A204.1 (cell line): ENCODE results near the gene MYCN.
"Not testable (repeated sequence)": the region's sequence is repeated elsewhere in the genome, so short reads cannot be mapped to it uniquely, and the experiment has no call there.

Experiments
- FAIRE-seq: peaks from 2 replicates; lab custom pipeline; 2012; peaks lifted over from hg19 to GRCh38; lab: Jason Lieb, UNC

Gene MYCN

GRCh38 chr2:15943378-15944280, 3.3 kb downstream of the MYCN start:
- no peak for FAIRE-seq

- no peak for FAIRE-seq
Observed at GRCh38 chr2:15944325-15945017, 4.1 kb downstream of the MYCN start.

GRCh38 chr2:15945909-15946705, 5.8 kb downstream of the MYCN start:
- no peak for FAIRE-seq

- FAIRE-seq: no peak
Observed at GRCh38 chr2:15946983-15947382, 6.6 kb downstream of the MYCN start.

- FAIRE-seq: no peak
Observed at GRCh38 chr2:15947431-15947830, 7.1 kb downstream of the MYCN start.

GRCh38 chr2:15948704-15948957, 8.3 kb downstream of the MYCN start:
- no peak for FAIRE-seq

- FAIRE-seq: no peak
Observed at GRCh38 chr2:15949126-15949525, 8.8 kb downstream of the MYCN start.

- no peak for FAIRE-seq
Observed at GRCh38 chr2:15949551-15949950, 9.2 kb downstream of the MYCN start.

- no peak for FAIRE-seq
Observed at GRCh38 chr2:15950088-15950952, 10.0 kb downstream of the MYCN start.

GRCh38 chr2:15951936-15952335, 11.6 kb downstream of the MYCN start:
- not testable (repeated sequence) for FAIRE-seq

GRCh38 chr2:15952451-15953146, 12.2 kb downstream of the MYCN start:
- FAIRE-seq: no peak

- no peak for FAIRE-seq
Observed at GRCh38 chr2:15953147-15953630, 12.8 kb downstream of the MYCN start.

GRCh38 chr2:15953891-15954680, 13.7 kb downstream of the MYCN start:
- FAIRE-seq: no peak

- no peak for FAIRE-seq
Observed at GRCh38 chr2:15954761-15955160, 14.4 kb downstream of the MYCN start.

GRCh38 chr2:15955232-15955988, 15.1 kb downstream of the MYCN start:
- FAIRE-seq: no peak

GRCh38 chr2:15956230-15956629, 15.9 kb downstream of the MYCN start:
- FAIRE-seq: no peak

- FAIRE-seq: no peak
Observed at GRCh38 chr2:15956751-15957736, 16.7 kb downstream of the MYCN start.
